NCI-H1417 (cell line): Measurements from ENCODE around the gene XPNPEP3.

Experiments
- DNase-seq, 3 experiments: peaks; one replicate each; lab custom pipeline; 2025; lab: John Stamatoyannopoulos, UW

The XPNPEP3 gene

GRCh38 chr22:40939202-40939601, 82.3 kb downstream of the XPNPEP3 start:
- no peak for DNase-seq

- DNase-seq, result peak; percentile 92 to 97 (median 94)
Measured at GRCh38 chr22:40950962-40951794, 94.2 kb downstream of the XPNPEP3 start, which contains the start of gene RBX1. RBX1 (plus strand) TSS chr22:40951378; CDS start chr22:40951399, 21 bp downstream.

- peak in 1 of 3 experiments; percentile 59 for DNase-seq
Measured at GRCh38 chr22:40951795-40952605, 95.1 kb downstream of the XPNPEP3 start.

- DNase-seq, result no peak
Measured at GRCh38 chr22:40953471-40953870, 96.5 kb downstream of the XPNPEP3 start.

- no peak for DNase-seq
Measured at GRCh38 chr22:40954113-40954512, 97.2 kb downstream of the XPNPEP3 start.

- DNase-seq, result no peak
Measured at GRCh38 chr22:40955571-40955970, 98.6 kb downstream of the XPNPEP3 start.

GRCh38 chr22:40957601-40958000, 100.7 kb downstream of the XPNPEP3 start:
- no peak for DNase-seq

GRCh38 chr22:40958299-40958698, 101.4 kb downstream of the XPNPEP3 start:
- DNase-seq, result no peak

GRCh38 chr22:40960145-40960544, 103.2 kb downstream of the XPNPEP3 start:
- DNase-seq, result peak in 2 of 3 experiments; percentile 2 to 19

GRCh38 chr22:40965936-40966725, 109.2 kb downstream of the XPNPEP3 start:
- DNase-seq, result no peak

- DNase-seq, result no peak
Measured at GRCh38 chr22:40966726-40967085, 109.8 kb downstream of the XPNPEP3 start.

GRCh38 chr22:40967111-40967760, 110.3 kb downstream of the XPNPEP3 start:
- no peak for DNase-seq

GRCh38 chr22:40972587-40972986, 115.6 kb downstream of the XPNPEP3 start:
- no peak for DNase-seq

GRCh38 chr22:40973144-40973543, 116.2 kb downstream of the XPNPEP3 start:
- no peak for DNase-seq

- no peak for DNase-seq
Measured at GRCh38 chr22:40975366-40975765, 118.4 kb downstream of the XPNPEP3 start.

- DNase-seq, result no peak
Measured at GRCh38 chr22:40976866-40977700, 120.1 kb downstream of the XPNPEP3 start.

- no peak for DNase-seq
Measured at GRCh38 chr22:40979198-40979597, 122.2 kb downstream of the XPNPEP3 start.

- DNase-seq, result no peak
Measured at GRCh38 chr22:40979871-40980270, 122.9 kb downstream of the XPNPEP3 start.
